ENCODE results near the gene POR.

POR gene

GRCh38 chr7:75981203-75981452 lies 66.2 kb downstream of the POR start:
- TF ChIP-seq CTCF (IDR thresholded peaks at IDR 0.05) = no peak
- H3K27ac ChIP-seq = no peak overlapping the region

GRCh38 chr7:75981453-75982305 lies 66.7 kb downstream of the POR start:
- Histone ChIP-seq H3K4me3 (no peak overlapping the region), H3K27ac (no peak overlapping the region)
- TF ChIP-seq CTCF (IDR thresholded peaks at IDR 0.05) = no peak
- no peak for DNase-seq (ENCODE audit: low spot score)

More at GRCh38 chr7:75981203-75981452, 66.2 kb downstream of the POR start:
- no peak for DNase-seq (ENCODE audit: low spot score)
- no peak overlapping the region for H3K4me3 ChIP-seq

GRCh38 chr7:75982306-75983064 lies 67.5 kb downstream of the POR start:
- Histone ChIP-seq H3K27ac (no peak overlapping the region), H3K4me3 (no peak overlapping the region)
- DNase-seq (ENCODE audit: low spot score) = no peak
- TF ChIP-seq CTCF (IDR thresholded peaks at IDR 0.05) = no peak

GRCh38 chr7:75983471-75984129 lies 68.6 kb downstream of the POR start:
- no peak for DNase-seq (ENCODE audit: low spot score)
- TF ChIP-seq CTCF (IDR thresholded peaks at IDR 0.05) = no peak
- Histone ChIP-seq H3K27ac (no peak overlapping the region), H3K4me3 (no peak overlapping the region)

- TF ChIP-seq CTCF (IDR thresholded peaks at IDR 0.05) = no peak
- H3K4me3 ChIP-seq = no peak overlapping the region
- DNase-seq (ENCODE audit: low spot score) = no peak
- no peak overlapping the region for H3K27ac ChIP-seq
Observed at GRCh38 chr7:75984130-75985008, 69.4 kb downstream of the POR start.

GRCh38 chr7:75985009-75985517 lies 70.1 kb downstream of the POR start:
- H3K27ac ChIP-seq = no peak overlapping the region
- no peak for DNase-seq (ENCODE audit: low spot score)
- H3K4me3 ChIP-seq = no peak overlapping the region
- TF ChIP-seq CTCF (IDR thresholded peaks at IDR 0.05) = no peak
